Stimulated activated CD4-positive, alpha-beta T cell treated with anti-CD3 and anti-CD28 coated beads, Interleukin-1b, Interleukin-23, amount 100 ng/mL, for 1 hour (primary cell): ENCODE measurements around the gene ABCA5.
"Not testable (repeated sequence)": the region's sequence is repeated elsewhere in the genome, so short reads cannot be mapped to it uniquely, and the experiment has no call there.

Experiments
- DNase-seq, 2 donors: peaks; one replicate each; pipeline ENCODE4 v3.0.0-alpha.2; 2020; ENCODE audit warnings: low read depth in 2 of 2

The ABCA5 gene

GRCh38 chr17:69325518-69326376 lies 1.2 kb downstream of the ABCA5 start:
- DNase-seq = no peak

DNA sequence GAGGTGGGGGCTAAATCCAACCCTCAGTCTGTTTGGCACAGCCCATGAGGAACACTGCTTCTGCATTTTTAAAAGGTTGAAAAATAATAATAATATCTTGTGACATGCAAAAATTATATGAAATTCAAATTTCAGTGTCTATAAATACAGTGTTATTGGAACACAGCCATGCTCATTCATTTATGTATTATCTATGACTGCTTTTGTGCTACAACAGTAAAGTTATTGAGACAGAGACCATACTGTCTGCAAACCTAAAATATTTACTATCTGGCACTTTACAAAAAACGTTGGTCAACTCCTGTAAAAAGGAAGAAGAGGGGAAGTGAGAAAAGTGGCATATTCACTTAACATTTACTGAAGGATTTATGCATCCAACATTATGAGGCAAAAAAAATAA lies 3.1 kb downstream of the ABCA5 start:
- no peak for DNase-seq

DNA sequence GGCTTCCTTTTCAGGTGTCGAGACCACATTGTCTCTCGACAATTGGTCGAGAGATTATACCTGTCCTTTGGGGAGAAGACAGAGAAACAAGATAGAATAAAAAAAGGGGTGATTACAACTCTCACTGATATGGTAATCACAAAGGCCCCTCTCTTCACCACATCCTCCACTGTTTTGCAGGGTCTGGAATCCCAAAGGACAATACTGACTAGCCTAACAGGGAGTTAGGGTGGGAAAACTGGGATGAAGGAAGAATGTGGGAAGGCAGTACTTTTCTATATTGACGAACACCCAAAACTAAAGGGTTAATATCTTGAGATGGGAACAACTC lies 6.1 kb downstream of the ABCA5 start:
- no peak for DNase-seq

DNA sequence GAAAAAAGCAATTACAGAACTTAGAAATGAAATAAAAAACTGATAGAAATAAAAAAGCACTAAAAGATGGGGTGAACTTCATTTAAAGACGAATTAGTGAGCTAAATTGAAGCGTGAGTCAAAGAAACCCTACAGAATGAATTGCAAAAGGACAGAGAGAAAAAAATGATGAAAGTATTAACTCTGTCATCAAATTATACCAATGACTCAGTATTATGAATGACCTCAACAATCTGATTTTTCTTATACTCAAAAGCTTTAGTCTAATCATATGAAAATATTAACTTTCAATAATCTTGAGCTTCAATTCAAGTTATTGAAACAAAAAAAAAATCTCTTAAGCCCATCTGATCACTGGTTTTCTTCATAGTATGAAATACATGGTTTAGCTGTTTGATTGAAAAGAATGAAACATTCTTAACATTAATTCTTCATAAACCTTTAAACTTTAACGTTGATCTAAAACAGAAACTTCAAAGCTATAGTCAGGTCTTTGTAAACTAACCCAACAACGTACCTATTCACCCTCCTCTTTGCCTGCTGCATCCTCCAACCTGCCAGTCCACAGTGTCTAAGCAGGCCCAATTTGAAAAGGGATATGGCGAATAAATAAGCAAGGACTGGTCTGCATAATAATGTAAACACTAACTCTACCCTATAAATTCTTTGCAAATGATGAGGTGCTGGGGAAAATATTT lies 6.6 kb downstream of the ABCA5 start:
- DNase-seq = no peak

DNA sequence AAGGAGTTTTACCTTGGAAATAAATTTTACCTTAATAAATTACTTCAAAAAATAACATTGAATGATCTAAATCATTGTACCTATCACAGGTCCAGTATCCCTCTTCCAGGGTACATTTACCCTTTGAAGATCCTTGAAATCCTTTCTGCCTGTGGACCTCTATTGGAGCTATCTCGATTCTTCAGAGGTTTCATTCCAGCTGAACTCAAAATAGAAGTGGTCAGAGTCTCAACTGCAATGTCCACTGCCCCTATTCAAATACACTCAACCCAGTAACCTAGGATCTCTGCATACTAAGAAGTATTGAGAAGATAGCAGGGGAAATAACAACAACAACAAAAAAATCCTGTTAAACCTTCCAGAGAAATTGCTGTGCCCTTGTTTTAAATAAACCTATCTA lies 9.3 kb downstream of the ABCA5 start:
- DNase-seq = no peak

GRCh38 chr17:69314246-69315065 lies 12.5 kb downstream of the ABCA5 start:
- DNase-seq = no peak

- DNase-seq = no peak
Measured at GRCh38 chr17:69305177-69305576, 21.8 kb downstream of the ABCA5 start.

DNA sequence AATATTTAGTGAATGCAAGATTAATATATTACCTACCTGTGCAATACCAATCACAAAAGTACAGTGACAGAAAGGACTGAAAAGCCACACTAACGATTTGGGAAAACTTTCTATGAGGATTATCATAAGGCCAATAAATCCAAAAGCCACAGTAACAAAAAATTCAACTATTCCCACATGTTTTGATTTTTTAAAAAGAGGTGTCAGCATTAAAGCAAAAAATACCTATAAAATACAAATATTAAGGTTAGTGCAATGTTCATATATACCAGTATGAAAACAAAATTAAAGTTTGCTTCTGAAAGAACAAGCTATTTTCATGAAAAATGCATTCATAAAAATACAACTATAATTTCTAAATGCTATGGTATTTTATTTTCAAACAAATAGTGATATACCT lies 24.3 kb downstream of the ABCA5 start:
- DNase-seq = no peak

DNA sequence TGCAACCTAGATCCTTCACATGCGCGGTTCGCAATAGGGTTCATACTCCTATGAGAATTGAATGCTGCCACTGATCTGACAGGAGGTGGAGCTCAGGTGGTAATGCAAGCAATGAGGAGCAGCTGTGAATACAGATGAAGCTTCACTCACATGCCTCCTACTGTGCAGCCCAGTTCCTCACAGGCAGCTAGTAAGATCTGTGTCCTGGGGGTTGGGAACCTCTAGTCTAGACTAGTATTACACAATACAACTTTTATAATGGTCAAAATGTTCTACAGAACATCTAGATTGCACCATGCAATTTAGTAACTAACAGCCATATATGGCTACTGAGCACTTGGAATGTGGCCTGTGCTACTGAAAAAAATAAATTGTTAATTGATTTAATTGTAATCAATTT lies 26.7 kb downstream of the ABCA5 start:
- DNase-seq = no peak

- not testable (repeated sequence) for DNase-seq
Measured at GRCh38 chr17:69298120-69298722, 28.7 kb downstream of the ABCA5 start.

DNA sequence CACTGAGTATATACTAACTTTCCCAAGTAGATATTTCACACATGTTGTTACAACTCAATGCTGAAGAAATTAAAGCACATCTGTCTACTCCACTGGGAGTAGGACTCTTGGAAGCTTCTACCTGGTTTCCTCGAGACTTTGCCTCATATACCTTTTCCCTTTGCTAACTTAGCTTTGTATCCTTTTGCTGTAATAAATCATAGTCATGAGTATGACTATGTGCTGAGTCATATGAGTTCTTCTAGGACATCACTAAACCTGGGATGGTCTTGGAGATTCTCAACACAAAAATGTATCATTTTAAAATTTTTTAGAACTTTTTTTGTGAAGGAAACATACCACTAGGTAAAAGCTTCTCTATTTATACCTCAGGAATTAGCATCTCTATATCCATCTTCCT lies 39.8 kb downstream of the ABCA5 start:
- no peak for DNase-seq

- no peak for DNase-seq
Measured at GRCh38 chr17:69286257-69286656, 40.7 kb downstream of the ABCA5 start.

DNA sequence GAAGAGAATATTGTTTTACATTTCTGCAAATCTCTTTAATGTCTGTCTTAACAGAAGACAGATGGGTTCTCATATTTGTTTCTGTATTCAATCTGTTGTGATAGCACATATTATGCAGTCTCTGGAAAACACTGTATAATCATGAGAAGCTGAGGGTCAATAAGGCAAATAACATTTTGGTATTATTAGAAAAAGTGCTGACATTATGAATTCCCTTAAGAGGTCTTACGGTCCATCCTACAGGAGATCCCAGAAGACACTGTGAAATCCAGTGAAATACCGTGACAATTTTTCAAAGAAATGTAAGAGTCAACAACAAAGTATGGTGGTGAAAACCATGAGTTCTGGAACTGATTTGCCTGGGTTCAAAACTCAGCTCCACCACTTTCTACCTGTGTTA lies 42.3 kb downstream of the ABCA5 start:
- no peak for DNase-seq

DNA sequence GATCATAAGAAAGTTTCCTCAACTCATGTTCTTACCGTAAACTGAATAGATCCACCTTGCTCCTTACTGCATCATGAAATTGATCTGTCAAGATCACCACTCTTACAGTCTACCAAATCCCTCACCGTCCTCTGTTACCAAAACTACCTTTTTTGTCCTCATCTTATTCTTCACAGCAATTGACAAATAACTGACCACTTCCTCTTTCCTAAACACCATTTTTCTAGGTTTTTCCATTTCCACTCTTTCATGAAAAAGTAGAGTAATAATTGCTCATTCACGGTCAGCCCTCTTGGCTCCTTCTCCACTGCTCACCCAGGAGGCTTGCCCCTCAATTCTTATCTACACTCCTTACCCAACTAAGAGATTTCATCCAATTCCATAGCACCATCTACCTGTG lies 44.9 kb downstream of the ABCA5 start:
- no peak for DNase-seq

DNA sequence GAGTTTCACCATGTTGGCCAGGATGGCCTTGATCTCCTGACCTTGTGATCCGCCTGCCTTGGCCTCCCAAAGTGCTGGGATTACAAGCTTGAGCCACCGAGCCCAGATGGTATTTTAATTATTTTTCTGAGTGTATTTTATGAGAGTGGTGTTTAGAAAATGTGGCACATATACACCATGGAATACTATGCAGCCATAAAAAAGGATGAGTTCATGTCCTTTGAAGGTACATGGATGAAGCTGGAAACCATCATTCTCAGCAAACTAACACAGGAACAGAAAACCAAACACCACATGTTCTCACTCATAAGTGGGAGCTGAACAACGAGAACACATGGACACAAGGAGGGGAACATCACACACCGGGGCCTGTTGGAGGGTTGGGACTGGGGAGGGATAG lies 50.7 kb downstream of the ABCA5 start:
- DNase-seq = not testable (repeated sequence)

GRCh38 chr17:69275751-69276150 lies 51.2 kb downstream of the ABCA5 start:
- no peak for DNase-seq

DNA sequence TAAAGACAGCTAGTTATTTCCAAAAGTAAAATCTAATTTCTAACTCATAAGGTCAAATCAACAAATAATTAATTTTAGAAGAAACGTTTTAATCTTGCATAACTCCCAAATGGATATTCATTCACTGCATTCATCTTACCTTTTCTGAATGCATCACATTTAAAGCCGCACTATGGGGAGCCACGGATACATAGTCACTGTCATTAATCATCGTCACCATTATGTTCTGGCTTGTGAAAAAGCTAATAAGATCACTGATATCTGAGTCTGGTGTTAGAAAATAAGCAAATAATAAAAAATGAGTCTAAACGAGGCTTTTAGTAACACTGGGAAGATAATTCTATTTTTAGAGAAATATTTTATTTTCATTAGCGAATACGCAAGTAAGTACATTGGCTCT lies 55.9 kb downstream of the ABCA5 start:
- no peak for DNase-seq

DNA sequence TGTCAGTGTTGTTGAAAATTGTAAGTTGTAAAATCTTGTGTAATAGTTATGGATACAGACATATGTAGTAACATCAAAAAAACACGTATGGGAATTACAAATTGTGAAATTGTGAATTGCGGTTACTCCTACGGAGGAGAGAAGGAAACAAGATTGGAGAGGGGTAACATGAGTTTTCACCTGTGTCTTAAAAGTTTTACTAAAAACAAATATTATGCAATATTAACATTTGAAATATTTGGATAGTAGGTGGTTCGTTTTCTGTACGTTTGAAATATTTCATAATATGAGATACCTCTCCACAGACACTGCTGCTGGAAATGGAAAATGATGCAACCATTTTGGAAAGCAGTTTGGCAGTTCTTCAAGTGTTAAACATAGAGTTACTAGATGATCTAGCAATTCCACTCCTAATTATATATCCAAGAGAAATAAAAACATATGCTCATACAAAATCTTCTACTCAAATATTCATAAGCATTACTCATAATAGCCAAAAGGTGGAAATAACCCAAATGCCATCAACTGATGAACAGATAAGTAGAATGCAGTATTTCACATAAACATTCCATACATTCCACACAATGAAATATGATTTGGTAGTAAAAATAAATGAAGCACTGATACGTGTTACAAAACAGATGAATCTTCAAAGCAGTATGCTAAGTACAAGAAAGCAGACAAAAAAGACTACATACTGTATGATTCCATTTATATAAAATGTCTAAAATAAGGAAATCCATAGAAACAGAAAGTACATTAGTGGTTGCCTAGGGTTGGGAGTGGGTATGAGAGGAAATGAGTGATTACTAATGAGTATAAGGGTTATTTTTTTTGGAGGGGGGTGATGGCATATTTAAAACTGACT lies 57.6 kb downstream of the ABCA5 start:
- DNase-seq = no peak

DNA sequence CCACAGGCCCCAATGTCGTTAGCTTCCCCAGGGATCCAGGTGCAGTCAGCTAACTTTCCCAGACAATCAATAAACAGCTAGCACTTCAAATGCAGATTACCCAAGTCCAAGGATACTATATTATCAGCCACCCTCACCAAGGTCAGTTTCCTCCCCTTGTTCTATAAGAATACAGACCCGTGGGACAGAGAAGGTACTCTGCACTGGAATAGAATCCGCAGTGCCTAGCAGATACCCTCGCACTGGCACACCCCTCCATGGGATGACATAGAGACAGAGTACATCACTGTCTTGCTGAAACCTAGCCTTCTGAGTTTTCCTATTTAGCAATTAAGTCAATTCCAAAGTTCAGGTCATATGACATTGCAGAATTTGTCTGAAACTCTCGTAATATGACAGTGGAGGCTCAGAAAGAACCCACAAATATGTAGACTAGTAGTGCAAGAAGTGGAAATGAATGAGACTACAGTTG lies 58.4 kb downstream of the ABCA5 start:
- DNase-seq = no peak

DNA sequence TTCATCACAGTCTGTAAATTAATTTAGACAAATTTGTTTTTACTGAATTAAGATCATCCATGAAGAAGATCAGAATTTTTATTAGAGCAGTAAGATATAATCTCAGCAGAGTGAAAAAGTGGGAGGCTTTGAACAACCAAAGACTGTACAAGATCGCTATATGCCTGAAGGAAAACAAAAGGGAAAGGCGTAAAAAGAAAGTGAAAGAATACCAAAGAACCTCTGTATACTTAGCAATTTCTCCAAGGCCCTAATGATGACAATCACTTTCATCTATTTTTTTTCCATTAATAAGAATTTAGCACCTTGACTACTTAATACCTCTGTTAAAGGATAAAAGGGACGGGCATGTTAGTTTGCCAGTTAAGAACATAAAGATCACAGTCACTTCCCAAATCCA lies 59.7 kb downstream of the ABCA5 start:
- DNase-seq = no peak

- no peak for DNase-seq
Measured at GRCh38 chr17:69265873-69266272, 61.1 kb downstream of the ABCA5 start.
